Stimulated activated CD4-positive, alpha-beta T cell treated with anti-CD3 and anti-CD28 coated beads, Interleukin-1b, Interleukin-23, amount 100 ng/mL, for 4 hours (primary cell): ENCODE results near the gene CNOT6L.

ENCODE experiments used
- DNase-seq, 2 donors: peaks; one replicate each; pipeline ENCODE4 v3.0.0-alpha.2; 2020; ENCODE audit warnings: low read depth in 2 of 2

The CNOT6L gene

GRCh38 chr4:77820649-77821561 is 1.7 kb upstream of the CNOT6L start:
- DNase-seq, result no peak

- peak; percentile 92 to 96 for DNase-seq
Measured at GRCh38 chr4:77819843-77820648, 878 bp upstream of the CNOT6L start.

- no peak for DNase-seq
Measured at GRCh38 chr4:77819404-77819842, 255 bp upstream of the CNOT6L start.

- DNase-seq, result peak in 1 of 2 donors; percentile 19
Measured at GRCh38 chr4:77818073-77818601, 1.0 kb downstream of the CNOT6L start.

- DNase-seq, result no peak
Measured at GRCh38 chr4:77817304-77818072, 1.7 kb downstream of the CNOT6L start.

GRCh38 chr4:77816546-77816945 is 2.6 kb downstream of the CNOT6L start:
- no peak for DNase-seq

- no peak for DNase-seq
Measured at GRCh38 chr4:77815636-77816035, 3.5 kb downstream of the CNOT6L start.

- DNase-seq, result no peak
Measured at GRCh38 chr4:77805840-77806239, 13.3 kb downstream of the CNOT6L start.

GRCh38 chr4:77804471-77804870 is 14.7 kb downstream of the CNOT6L start:
- DNase-seq, result no peak

GRCh38 chr4:77802402-77802801 is 16.8 kb downstream of the CNOT6L start:
- DNase-seq, result no peak

- no peak for DNase-seq
Measured at GRCh38 chr4:77801260-77801608, 17.9 kb downstream of the CNOT6L start.

GRCh38 chr4:77800483-77801259 is 18.5 kb downstream of the CNOT6L start:
- no peak for DNase-seq

GRCh38 chr4:77800077-77800476 is 19.1 kb downstream of the CNOT6L start:
- no peak for DNase-seq

GRCh38 chr4:77798385-77798784 is 20.8 kb downstream of the CNOT6L start:
- no peak for DNase-seq

GRCh38 chr4:77797239-77797638 is 21.9 kb downstream of the CNOT6L start:
- no peak for DNase-seq

GRCh38 chr4:77795326-77795725 is 23.8 kb downstream of the CNOT6L start:
- no peak for DNase-seq

- no peak for DNase-seq
Measured at GRCh38 chr4:77790146-77790545, 29.0 kb downstream of the CNOT6L start.

GRCh38 chr4:77788990-77789389 is 30.2 kb downstream of the CNOT6L start:
- DNase-seq, result no peak

- no peak for DNase-seq
Measured at GRCh38 chr4:77787969-77788368, 31.2 kb downstream of the CNOT6L start.

GRCh38 chr4:77785669-77786068 is 33.5 kb downstream of the CNOT6L start:
- no peak for DNase-seq

- DNase-seq, result no peak
Measured at GRCh38 chr4:77783895-77784294, 35.3 kb downstream of the CNOT6L start.
